ENCODE results near the gene CDK11B. TPM values are rescaled to one million over a fixed set of nuclear protein-coding genes. Genes with fewer than 3 reads are reported as not detected.

CDK11B gene
- total and polyA plus RNA-seq, 9 donors: 12.8 to 34.5 (median 23.9) TPM

DNA sequence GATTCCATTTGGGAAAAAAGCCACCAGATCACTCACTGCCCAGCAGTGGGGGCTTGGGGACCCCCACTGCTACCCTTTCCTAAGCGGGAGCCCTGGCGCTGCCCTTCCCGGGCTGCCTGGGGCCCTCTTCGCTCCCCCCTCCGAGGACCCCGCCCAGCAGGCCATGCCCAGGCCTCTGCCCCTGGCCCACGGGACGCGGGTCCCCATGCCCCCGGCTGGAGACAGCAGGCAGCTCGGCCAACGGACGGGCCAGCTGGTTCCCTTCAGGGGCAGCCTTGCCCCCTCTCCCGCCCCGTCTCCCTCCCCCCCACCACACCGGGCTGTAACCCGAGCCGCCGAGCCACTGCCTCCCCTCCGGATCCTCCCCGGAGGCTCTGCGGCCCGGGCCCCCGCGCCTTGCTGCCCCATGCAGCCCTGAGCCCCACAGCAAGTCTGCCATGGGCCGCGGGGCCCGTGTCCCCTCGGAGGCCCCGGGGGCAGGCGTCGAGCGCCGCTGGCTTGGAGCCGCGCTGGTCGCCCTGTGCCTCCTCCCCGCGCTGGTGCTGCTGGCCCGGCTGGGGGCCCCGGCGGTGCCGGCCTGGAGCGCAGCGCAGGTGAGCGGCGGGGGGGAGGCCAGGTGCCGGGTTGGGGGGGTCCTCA lies 26.9 kb downstream of the CDK11B start, which contains the start of gene MMP23B:
TSS of gene MMP23B (plus strand) at position 392 of the 639 bp plus-strand sequence. CDS start at position 438, 46 bp downstream.
- no peak within 1 kb of the TSS for H3K4me3 ChIP-seq
- peak within 1 kb of the TSS; percentile 85 to 93 for H3K27ac ChIP-seq
- WGBS, 3 donors: 2 to 3% (median 2%) methylated on average over 5 to 48 of the region's 48 CpGs
- no peaks in the 10 kb centered on the region for H3K9me3 ChIP-seq
- no peaks in the 10 kb centered on the region for H3K27me3 ChIP-seq
- peak; percentile 69 to 82 (median 77) for DNase-seq
- intact Hi-C loops (cut with DNase I): no loop called here
- TF ChIP-seq EP300 (IDR thresholded peaks at IDR 0.05) (no peak), POLR2A (IDR thresholded peaks at IDR 0.05) (no peak), CTCF (IDR thresholded peaks at IDR 0.05) (no peak)
- peaks cover 8% of the 10 kb centered on the region for H3K4me1 ChIP-seq (ENCODE audit: insufficient read depth)
- H3K36me3 ChIP-seq: no peaks in the 10 kb centered on the region

GRCh38 chr1:1630965-1631781 lies 27.6 kb downstream of the CDK11B start:
- Histone ChIP-seq H3K4me3 (peak overlapping the region; percentile 0), H3K4me1 (ENCODE audit: insufficient read depth) (peaks cover 8% of the 10 kb centered on the region), H3K9me3 (no peaks in the 10 kb centered on the region), H3K27me3 (no peaks in the 10 kb centered on the region), H3K36me3 (no peaks in the 10 kb centered on the region), H3K27ac (peak overlapping the region; percentile 85 to 93)
- WGBS, 3 donors: 3 to 4% (median 3%) methylated on average over 57 to 79 of the region's 79 CpGs
- TF ChIP-seq POLR2A (IDR thresholded peaks at IDR 0.05) (no peak), CTCF (IDR thresholded peaks at IDR 0.05) (no peak), EP300 (IDR thresholded peaks at IDR 0.05) (no peak)
- DNase-seq: peak; percentile 78 to 91 (median 87)
- intact Hi-C loops (cut with DNase I): no loop called here

DNA sequence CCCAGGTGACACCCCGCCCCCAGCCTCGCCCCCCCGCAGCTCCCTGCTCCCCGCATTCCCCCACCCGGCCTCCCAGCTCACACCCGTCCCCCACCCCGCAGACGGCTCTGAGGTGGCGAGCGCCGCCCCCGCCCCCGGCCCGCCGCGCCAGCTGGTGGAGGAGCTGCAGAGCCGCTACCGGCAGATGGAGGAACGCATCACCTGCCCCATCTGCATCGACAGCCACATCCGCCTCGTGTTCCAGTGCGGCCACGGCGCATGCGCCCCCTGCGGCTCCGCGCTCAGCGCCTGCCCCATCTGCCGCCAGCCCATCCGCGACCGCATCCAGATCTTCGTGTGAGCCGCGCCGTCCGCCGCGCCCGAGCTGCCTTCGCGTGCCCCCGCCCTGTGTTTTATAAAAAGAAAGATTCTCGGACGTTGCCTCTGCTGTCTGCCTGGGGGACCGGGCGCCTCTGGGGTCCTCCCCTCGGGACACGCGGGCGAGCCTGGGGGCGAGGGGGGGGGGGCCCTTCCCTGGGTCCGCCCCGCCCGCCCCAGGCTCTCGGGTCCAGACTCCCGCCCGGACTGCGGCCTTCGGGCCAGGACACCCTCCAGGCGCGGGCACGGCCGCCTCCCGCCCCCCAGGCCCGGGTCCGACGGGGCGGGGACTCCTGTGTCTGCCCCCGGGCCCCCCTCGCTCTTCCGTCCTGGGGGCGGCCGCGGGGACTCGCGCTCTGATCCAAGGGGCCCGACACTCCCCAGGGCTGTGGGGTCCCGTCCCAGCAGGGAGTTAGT lies 28.4 kb downstream of the CDK11B start:
- Histone ChIP-seq H3K4me3 (peak overlapping the region; percentile 0), H3K27ac (peak overlapping the region; percentile 85 to 93), H3K27me3 (no peaks in the 10 kb centered on the region), H3K4me1 (ENCODE audit: insufficient read depth) (peaks cover 8% of the 10 kb centered on the region), H3K36me3 (no peaks in the 10 kb centered on the region), H3K9me3 (no peaks in the 10 kb centered on the region)
- DNase-seq: peak; percentile 77 to 90 (median 84)
- intact Hi-C loops (cut with DNase I): no loop called here
- TF ChIP-seq CTCF (IDR thresholded peaks at IDR 0.05): no peak
- TF ChIP-seq POLR2A (IDR thresholded peaks at IDR 0.05): peak; percentile 51
- no peak for TF ChIP-seq EP300 (IDR thresholded peaks at IDR 0.05)
- WGBS, 3 donors: 3 to 17% (median 9%) methylated on average over 44 to 81 of the region's 81 CpGs

Data from ovary (tissue), 9 donors.